H1 (cell line): ENCODE results near the gene NPAS4. TPM values are rescaled to one million over a fixed set of nuclear protein-coding genes. Genes with fewer than 3 reads are reported as not detected.

Experiments used
- CTCF ChIA-PET: fragments of 300-600 bp; sonication (Branson Sonifier 250); formaldehyde crosslinking; loops from one replicate; lab custom pipeline; 2021; ENCODE audit not compliant: partially characterized antibody; lab: Charles Lee
- POLR2A ChIA-PET: fragments of 300-600 bp; sonication (Branson Sonifier 250); formaldehyde crosslinking; loops from one replicate; lab custom pipeline; 2021; ENCODE audit warnings: inconsistent platforms; ENCODE audit not compliant: partially characterized antibody; lab: Charles Lee
- DNase-seq, 2 experiments: peaks; one replicate each; pipeline versions ENCODE4 v3.0.0 to v3.0.0-alpha.2; 2010 to 2022; ENCODE audit warnings: low spot score in 2 of 2, low read depth in 1 of 2, mixed read lengths in 1 of 2
- FAIRE-seq: peaks from 2 replicates; lab custom pipeline; 2011; peaks lifted over from hg19 to GRCh38; lab: Jason Lieb, UNC
- H2AFZ ChIP-seq: 2 replicates; pipeline ENCODE4 v1.8.1; 2012; ENCODE audit warnings: low read length, inconsistent platforms
- H2AK5ac ChIP-seq: 2 replicates; pipeline ENCODE4 v1.6.1; 2013; ENCODE audit warnings: low read depth, low read length
- H2BK120ac ChIP-seq: replicated peaks from 2 replicates; pipeline ENCODE3; 2013; ENCODE audit warnings: low read depth, low read length, inconsistent platforms
- H2BK12ac ChIP-seq: 2 replicates; pipeline ENCODE4 v1.6.1; 2013; ENCODE audit warnings: low read depth, low read length
- H2BK15ac ChIP-seq: 2 replicates; pipeline ENCODE4 v1.6.1; 2013; ENCODE audit warnings: low read length
- H2BK20ac ChIP-seq: 2 replicates; pipeline ENCODE4 v1.6.1; 2013; ENCODE audit warnings: low read length
- H2BK5ac ChIP-seq: 2 replicates; pipeline ENCODE4 v1.6.1; 2013; ENCODE audit warnings: low read depth, low read length
- H3K14ac ChIP-seq: 2 replicates; pipeline ENCODE4 v1.6.1; 2013; ENCODE audit warnings: inconsistent platforms; ENCODE audit not compliant: insufficient read length
- H3K18ac ChIP-seq: 2 replicates; pipeline ENCODE4 v1.6.1; 2013; ENCODE audit warnings: low read length; ENCODE audit errors: extremely low read depth
- H3K23ac ChIP-seq: 2 replicates; pipeline ENCODE4 v1.6.1; 2013; ENCODE audit warnings: inconsistent platforms; ENCODE audit not compliant: insufficient read length
- H3K23me2 ChIP-seq: 2 replicates; pipeline ENCODE4 v1.6.1; 2013; ENCODE audit warnings: low read depth, low read length
- H3K27ac ChIP-seq: 2 replicates; pipeline ENCODE4 v1.6.1; 2011; ENCODE audit warnings: low read depth, low read length, inconsistent platforms
- H3K27me3 ChIP-seq, 4 experiments: replicated peaks in 1 of 4; 1 replicate in 1 of 4; 2 replicates in 3 of 4; pipeline versions ENCODE4 v1.6.1 to v1.8.1; 2011 to 2013; ENCODE audit warnings: low read length in 3 of 4, mild to moderate bottlenecking in 3 of 4, inconsistent platforms in 2 of 4, mixed read lengths in 2 of 4, moderate library complexity in 1 of 4; ENCODE audit not compliant: control insufficient read depth in 3 of 4, insufficient read depth in 3 of 4; ENCODE audit errors: extremely low read depth in 1 of 4
- H3K36me3 ChIP-seq, 4 experiments: 2 replicates each; pipeline versions ENCODE4 v1.6.1 to v1.8.1; 2011 to 2013; ENCODE audit warnings: mild to moderate bottlenecking in 4 of 4, low read length in 3 of 4, moderate library complexity in 2 of 4, control low read depth in 1 of 4, inconsistent platforms in 1 of 4; ENCODE audit not compliant: insufficient read depth in 4 of 4, control insufficient read depth in 2 of 4
- H3K4ac ChIP-seq: replicated peaks from 2 replicates; pipeline ENCODE3; 2013; ENCODE audit warnings: low read length, low read depth, mixed read lengths, inconsistent platforms; ENCODE audit not compliant: insufficient read length
- H3K4me1 ChIP-seq, 4 experiments: replicated peaks in 1 of 4; 1 replicate in 1 of 4; 2 replicates in 3 of 4; pipeline versions ENCODE4 v1.6.1 to v1.8.1; 2011 to 2013; ENCODE audit warnings: low read length in 3 of 4, inconsistent platforms in 2 of 4, mixed read lengths in 1 of 4; ENCODE audit not compliant: insufficient read depth in 4 of 4, control insufficient read depth in 3 of 4
- H3K4me2 ChIP-seq, 2 experiments: 2 replicates each; pipeline versions ENCODE4 v1.6.1 to v1.8.1; 2011 to 2013; ENCODE audit warnings: low read depth in 2 of 2, low read length in 2 of 2, control low read depth in 1 of 2, inconsistent platforms in 1 of 2, mild to moderate bottlenecking in 1 of 2; ENCODE audit not compliant: insufficient read depth in 1 of 2
- H3K4me3 ChIP-seq, 4 experiments: fragments of 200-600, 300-600 bp in 1 of 4; sonication (generic), shearing (Covaris generic), sonication (Bioruptor Twin) in 1 of 4; 2 replicates each; pipeline versions ENCODE4 v1.5.1 to v1.8.1; 2011 to 2016; ENCODE audit warnings: low read length in 4 of 4, low read depth in 3 of 4, control low read depth in 2 of 4, inconsistent platforms in 2 of 4, mild to moderate bottlenecking in 2 of 4, mixed read lengths in 1 of 4, moderate library complexity in 1 of 4; ENCODE audit not compliant: insufficient read depth in 2 of 4; ENCODE audit errors: extremely low read depth in 1 of 4
- H3K56ac ChIP-seq: replicated peaks from 2 replicates; pipeline ENCODE3; 2013; ENCODE audit warnings: low read depth, mild to moderate bottlenecking, mixed read lengths, low read length, inconsistent platforms; ENCODE audit not compliant: insufficient read length
- H3K79me1 ChIP-seq: 2 replicates; pipeline ENCODE4 v1.6.1; 2013; ENCODE audit warnings: low read depth, low read length, control low read depth
- H3K79me2 ChIP-seq, 2 experiments: 2 replicates each; pipeline versions ENCODE4 v1.6.1 to v1.8.1; 2012 to 2013; ENCODE audit warnings: low read length in 2 of 2, mild to moderate bottlenecking in 2 of 2, inconsistent platforms in 1 of 2; ENCODE audit not compliant: insufficient read depth in 2 of 2, control insufficient read depth in 1 of 2
- H3K9ac ChIP-seq, 4 experiments: replicated peaks in 1 of 4; 1 replicate in 1 of 4; 2 replicates in 3 of 4; pipeline versions ENCODE4 v1.6.1 to v1.8.1; 2011 to 2013; ENCODE audit warnings: low read depth in 3 of 4, low read length in 3 of 4, control low read depth in 2 of 4, mild to moderate bottlenecking in 2 of 4, moderate library complexity in 2 of 4, inconsistent platforms in 1 of 4; ENCODE audit errors: extremely low read depth in 1 of 4
- H3K9me3 ChIP-seq, 2 experiments: 2 replicates each; pipeline versions ENCODE4 v1.6.1 to v1.8.1; 2012 to 2013; ENCODE audit warnings: mild to moderate bottlenecking in 2 of 2, moderate library complexity in 2 of 2, control low read depth in 1 of 2, inconsistent platforms in 1 of 2, low read depth in 1 of 2, low read length in 1 of 2, mixed read lengths in 1 of 2; ENCODE audit not compliant: insufficient read depth in 2 of 2
- H4K20me1 ChIP-seq, 2 experiments: replicated peaks in 1 of 2; 2 replicates each; pipeline versions ENCODE3 to v1.8.1; 2011 to 2013; ENCODE audit warnings: inconsistent platforms in 2 of 2, low read length in 2 of 2, mild to moderate bottlenecking in 1 of 2; ENCODE audit not compliant: insufficient read depth in 2 of 2, control insufficient read depth in 1 of 2
- H4K5ac ChIP-seq: 2 replicates; pipeline ENCODE4 v1.6.1; 2013; ENCODE audit warnings: low read length, low read depth, mixed read lengths, inconsistent platforms; ENCODE audit not compliant: insufficient read length
- H4K8ac ChIP-seq: 2 replicates; pipeline ENCODE4 v1.8.0; 2013; ENCODE audit warnings: mild to moderate bottlenecking, moderate library complexity, low read length, inconsistent platforms; ENCODE audit not compliant: insufficient read depth; ENCODE audit errors: extremely low read depth
- H4K91ac ChIP-seq: replicated peaks from 2 replicates; pipeline ENCODE3; 2013; ENCODE audit warnings: low read length, mixed read lengths, inconsistent platforms; ENCODE audit not compliant: insufficient read length
- ASH2L ChIP-seq: fragments of 200-600, 300-600 bp; sonication (generic); IDR thresholded peaks from one replicate; pipeline ENCODE4 v1.7.1; 2017; ENCODE audit warnings: low read length
- CBX5 ChIP-seq: fragments of 300-800, 300-1000 bp; sonication (generic); IDR thresholded peaks from 2 replicates; pipeline ENCODE4 v1.7.1; 2016; ENCODE audit warnings: antibody characterized with exemption, low read length, low read depth
- EGR1 ChIP-seq: IDR thresholded peaks from 2 replicates; pipeline ENCODE4 v1.6.1; 2011; ENCODE audit warnings: low read depth, low read length, borderline replicate concordance
- KDM4A ChIP-seq: IDR thresholded peaks from one replicate; pipeline ENCODE4 v1.7.1; 2012; ENCODE audit warnings: low read depth, mild to moderate bottlenecking, moderate library complexity, low read length, inconsistent platforms; ENCODE audit not compliant: severe bottlenecking
- PHF8 ChIP-seq: fragments of 200-600 bp; sonication (generic); conservative IDR thresholded peaks from 2 replicates; pipeline ENCODE4 v1.7.1; 2012; ENCODE audit warnings: low read depth, mild to moderate bottlenecking, inconsistent platforms, low read length, moderate library complexity
- POLR2A ChIP-seq, 2 experiments: IDR thresholded peaks; 1 replicate in 1 of 2; 2 replicates in 1 of 2; pipeline ENCODE4 v1.6.1; 2011; ENCODE audit warnings: low read depth in 2 of 2, low read length in 2 of 2, mild to moderate bottlenecking in 2 of 2; ENCODE audit errors: control extremely low read depth in 1 of 2
- RBBP5 ChIP-seq: IDR thresholded peaks from 2 replicates; pipeline ENCODE4 v1.7.1; 2012; ENCODE audit warnings: low read depth, mild to moderate bottlenecking, inconsistent platforms, low read length, moderate library complexity, borderline replicate concordance
- SP1 ChIP-seq: IDR thresholded peaks from 2 replicates; pipeline ENCODE4 v1.6.1; 2011; ENCODE audit warnings: low read depth, low read length
- SP4 ChIP-seq: IDR thresholded peaks from 2 replicates; pipeline ENCODE4 v1.6.1; 2012; ENCODE audit warnings: low read length, inconsistent platforms
- TAF1 ChIP-seq: IDR thresholded peaks from 2 replicates; pipeline ENCODE4 v1.6.1; 2011; ENCODE audit warnings: mild to moderate bottlenecking, low read depth, low read length
- YY1 ChIP-seq: IDR thresholded peaks from 2 replicates; pipeline ENCODE4 v1.6.1; 2011; ENCODE audit warnings: low read depth, mild to moderate bottlenecking, low read length
- WGBS, 2 experiments: shearing (Covaris generic) in 1 of 2; methylation state at CpG; one replicate each; pipeline versions ENCODE4 v1.1.6 to v1.1.7; 2013 to 2015; ENCODE audit warnings: low lambda C conversion rate in 2 of 2, mixed read lengths in 2 of 2, inconsistent platforms in 1 of 2, low coverage in 1 of 2, missing lambda C conversion rate in 1 of 2; ENCODE audit not compliant: insufficient replicate concordance in 2 of 2, insufficient coverage in 1 of 2, insufficient read length in 1 of 2; ENCODE audit errors: extremely low coverage in 1 of 2, missing lambda C conversion rate in 1 of 2; 5-methylcytosine and 5-hydroxymethylcytosine counted together
- polyA plus RNA-seq, 7 experiments: library from polyadenylated mRNA; depleted of rRNA in 3 of 7; stranded (reverse) in 5 of 7; unstranded in 2 of 7; fragments of >200 nt in 5 of 7; fragments of 200-250 nt in 2 of 7; gene quantifications; 1 replicate in 5 of 7; 2 replicates in 1 of 7; 4 replicates in 1 of 7; pipeline versions ENCODE4 v1.2.1 to v1.2.3, GENCODE V29; 2011 to 2013; ENCODE audit warnings: missing spikeins in 2 of 7, mixed read lengths in 2 of 7
- total RNA-seq: library from RNA; stranded (reverse); fragmentation: NEBNext Ultra II Directional; extraction: Animal tissue kit (Norgen Biotek cat#: 25700); gene quantifications from 2 replicates; pipeline ENCODE4 v1.2.1, GENCODE V29; 2021

Gene NPAS4
- total and polyA plus RNA-seq, 2 of the 8 experiments (the other 6 are each of a cell fraction or from before 2014, with no cell fraction given): 0.73 to 0.99 TPM

DNA sequence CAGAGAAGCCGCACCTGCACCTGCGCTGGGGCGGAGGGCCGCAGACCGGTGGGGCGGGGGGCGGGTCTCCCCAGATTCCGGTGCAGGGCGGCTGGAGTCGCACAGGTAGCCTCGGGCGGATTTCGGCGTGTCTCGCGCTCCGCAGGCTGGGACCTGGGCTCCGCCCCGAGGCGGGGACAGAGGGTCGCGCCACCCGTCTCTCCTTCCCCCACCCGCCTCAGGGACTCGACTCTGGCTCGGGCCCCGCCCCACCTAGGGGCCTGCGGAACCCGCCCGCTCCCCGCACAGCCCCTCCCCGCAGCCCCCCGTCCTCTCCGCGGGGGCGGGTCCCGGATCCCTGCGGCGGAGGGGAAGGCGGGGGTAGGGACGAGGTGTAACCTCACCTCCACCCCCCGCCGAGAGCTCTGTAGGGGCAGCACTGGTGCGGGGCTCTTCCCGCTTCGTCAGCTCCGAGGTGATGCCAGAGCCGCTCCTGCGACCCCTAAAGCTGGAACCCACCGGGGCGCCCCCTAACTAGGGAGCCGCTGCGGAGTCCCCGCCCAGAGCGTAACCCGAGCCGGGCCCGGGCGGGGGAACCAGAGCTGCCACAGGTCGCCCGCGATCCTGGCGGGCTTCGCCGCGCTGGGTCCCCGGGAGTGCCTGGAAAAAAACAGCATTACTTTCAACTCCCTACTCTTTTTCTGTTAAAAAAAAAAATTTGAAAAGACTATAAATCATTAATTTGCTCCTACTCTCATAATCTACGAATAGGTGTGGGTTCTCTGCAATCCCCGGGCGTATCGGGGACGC is 49.0 kb upstream of the NPAS4 start, which contains the start of gene SLC29A2:
TSS of gene SLC29A2 (minus strand) at position 134 of the 789 bp plus-strand sequence. CDS start 169 bp downstream, outside the sequence.
- Histone ChIP-seq H3K4ac (peak within 1 kb of the TSS; percentile 99), H3K79me1 (peaks cover 9% of the 10 kb centered on the region; the same call in 1 of the 2 replicates), H4K5ac (peak within 1 kb of the TSS; percentile 63), H3K14ac (no peak within 1 kb of the TSS), H3K23me2 (peaks cover 7% of the 10 kb centered on the region; the same call in 1 of the 2 replicates), H2AK5ac (peak within 1 kb of the TSS; percentile 95; the same call in 1 of the 2 replicates), H2AFZ (peak within 1 kb of the TSS; percentile 71; the same call in 1 of the 2 replicates), H2BK15ac (peak within 1 kb of the TSS; percentile 88; the same call in 1 of the 2 replicates), H4K91ac (peak within 1 kb of the TSS; percentile 98), H3K9ac (peak within 1 kb of the TSS; percentile 83 to 89 (median 85)), H4K20me1 (peaks cover 9 to 29% of the 10 kb centered on the region in 2 experiments), H2BK20ac (peak within 1 kb of the TSS; percentile 90; the same call in 1 of the 2 replicates), H3K18ac (peak within 1 kb of the TSS; percentile 90), H2BK5ac (peak within 1 kb of the TSS; percentile 98), H3K79me2 (peaks cover 0 to 16% of the 10 kb centered on the region in 2 experiments; a peak in 2 of 4 replicates), H3K36me3 (peaks cover 10 to 31% (median 26%) of the 10 kb centered on the region in 4 experiments), H3K9me3 (no peaks in the 10 kb centered on the region), H3K27ac (peak within 1 kb of the TSS; percentile 86), H3K23ac (no peak within 1 kb of the TSS), H2BK12ac (peak within 1 kb of the TSS; percentile 90; the same call in 1 of the 2 replicates), H3K4me2 (peak within 1 kb of the TSS; percentile 76 to 86), H4K8ac (peak within 1 kb of the TSS; percentile 95), H2BK120ac (peak within 1 kb of the TSS; percentile 96), H3K27me3 (no peaks in the 10 kb centered on the region), H3K56ac (peak within 1 kb of the TSS; percentile 98), H3K4me1 (peaks cover 0 to 8% (median 7%) of the 10 kb centered on the region in 4 experiments; a peak in 6 of 7 replicates), H3K4me3 (peak within 1 kb of the TSS; percentile 77 to 93 (median 82))
- no peak for FAIRE-seq
- WGBS, 2 experiments: 1% methylated on average over 17 of the region's 72 CpGs; no CpG with 5 or more reads in 1 of the 2 experiments
- ChIA-PET POLR2A (interaction anchor here (0.7 to 28.0 kb wide), 11 partner anchors 13 to 369 kb away, joined by 3 to 487 read pairs (median 5); partner anchors contain the start of genes B4GAT1, BANF1, BRMS1 and MRPL11), CTCF (interaction anchor here (0.8 to 7.1 kb wide), 7 partner anchors 11 to 104 kb away, joined by 3 to 51 read pairs (median 5); no protein-coding TSS in a partner anchor)
- peak; percentile 92 to 94 for DNase-seq
- peak; percentile 64 for TF ChIP-seq ASH2L
- TF ChIP-seq PHF8: peak; percentile 67
- TF ChIP-seq SP4: peak; percentile 57; the same call in 1 of the 2 replicates
- TF ChIP-seq RBBP5: 0 out of 2 replicates have a peak, but pooled peaks have one; percentile 28
- TF ChIP-seq POLR2A (IDR thresholded peaks at IDR 0.05; ENCODE audit: control extremely low read depth in 1 of 2, low read depth in 2 of 2, low read length in 2 of 2): 0 out of 3 replicates have a peak, but pooled peaks of 1 of the 2 experiments have one; percentile 33
- peak; percentile 76 for TF ChIP-seq EGR1
- no peak for TF ChIP-seq YY1
- 0 out of 2 replicates have a peak, but pooled peaks have one; percentile 3 for TF ChIP-seq TAF1
- peak; percentile 24 for TF ChIP-seq KDM4A
- TF ChIP-seq CBX5: no peak
- peak; percentile 40; the same call in 1 of the 2 replicates for TF ChIP-seq SP1
